Fibroblast of peridontal ligament (primary cell): ENCODE results near the gene PRKCQ.
"Not testable (repeated sequence)": the region's sequence is repeated elsewhere in the genome, so short reads cannot be mapped to it uniquely, and the experiment has no call there.

ENCODE experiments used
- DNase-seq: peaks from one replicate; pipeline ENCODE4 v3.0.0-alpha.2; 2010; ENCODE audit errors: extremely low read depth

The PRKCQ gene

DNA sequence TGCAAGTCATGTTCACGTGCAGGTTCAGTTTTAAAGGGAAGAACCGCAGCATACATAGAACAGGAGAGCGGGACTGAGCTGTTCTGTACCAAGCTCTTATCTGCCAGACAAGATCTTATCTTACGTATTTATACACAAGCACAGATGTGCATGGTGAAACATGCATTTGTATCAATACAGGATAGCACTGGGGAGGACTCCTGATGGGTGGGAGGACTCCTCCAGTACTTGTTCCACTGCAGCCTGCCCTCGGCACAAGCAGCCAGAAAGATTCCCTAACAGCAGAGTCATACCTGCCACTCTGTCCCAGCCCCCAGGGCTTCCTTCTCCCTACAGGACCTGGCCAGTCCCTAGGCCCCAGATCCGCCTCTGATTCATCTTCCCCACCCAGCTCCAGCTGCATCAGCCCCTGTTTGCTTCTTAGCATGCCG, 13.2 kb upstream of the PRKCQ start:
- no peak for DNase-seq

DNA sequence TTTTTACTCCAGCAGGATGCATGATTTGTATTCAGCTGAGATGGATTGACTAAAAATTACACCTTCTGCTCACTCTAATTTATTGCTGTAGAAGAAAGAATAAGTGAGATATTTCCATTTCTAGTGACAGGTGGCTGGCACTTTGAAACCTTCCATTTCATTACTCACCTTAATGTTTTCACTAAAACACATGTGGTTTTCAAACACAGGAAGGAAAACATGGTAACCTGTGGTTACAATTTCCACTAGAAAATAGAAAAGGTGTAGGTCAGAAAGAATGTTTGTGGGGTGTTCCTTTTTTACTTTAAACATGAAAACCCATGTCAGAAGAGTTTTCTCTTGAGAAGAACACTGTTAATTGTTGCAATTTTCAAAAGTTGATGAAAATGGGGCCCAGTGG, 12.0 kb upstream of the PRKCQ start:
- no peak for DNase-seq

DNA sequence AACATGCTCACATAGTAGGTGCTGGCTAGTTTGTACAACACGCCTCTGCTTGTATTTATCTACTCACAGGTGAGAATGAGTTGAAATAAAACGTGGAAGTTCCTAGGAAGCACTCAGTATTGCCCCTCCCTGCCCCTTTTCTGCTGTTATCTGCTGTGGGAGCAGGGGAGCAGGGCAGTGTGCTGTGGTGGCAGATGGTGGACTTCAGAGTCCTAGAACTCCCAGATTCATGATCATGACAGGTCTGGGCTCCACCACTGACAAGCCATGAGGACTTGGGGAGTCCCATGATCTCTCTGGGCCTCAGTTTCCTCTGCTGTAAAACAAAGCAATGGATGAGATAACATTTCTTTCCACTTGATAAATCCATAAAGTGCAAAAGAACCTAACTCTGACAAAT, 11.6 kb upstream of the PRKCQ start:
- no peak for DNase-seq

DNA sequence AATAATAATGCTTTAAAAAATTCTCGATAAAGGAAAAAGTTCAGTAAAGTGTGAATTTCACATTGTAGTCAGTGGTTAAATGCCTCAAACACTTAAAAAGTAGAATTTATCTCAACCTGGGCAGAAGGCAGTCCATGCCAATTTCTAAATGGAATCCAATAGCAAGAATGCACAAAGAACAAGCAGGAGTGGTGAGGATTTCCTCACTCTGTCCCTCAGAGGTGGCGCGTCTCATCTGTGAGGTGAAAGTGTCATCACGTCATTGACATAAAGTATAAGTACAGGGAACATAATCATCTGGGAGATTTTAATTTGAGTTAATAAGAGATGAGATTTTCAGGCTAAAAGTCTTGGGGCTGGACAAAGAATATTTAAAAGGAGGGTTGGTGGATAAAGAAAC, 10.0 kb upstream of the PRKCQ start:
- DNase-seq, result no peak

DNA sequence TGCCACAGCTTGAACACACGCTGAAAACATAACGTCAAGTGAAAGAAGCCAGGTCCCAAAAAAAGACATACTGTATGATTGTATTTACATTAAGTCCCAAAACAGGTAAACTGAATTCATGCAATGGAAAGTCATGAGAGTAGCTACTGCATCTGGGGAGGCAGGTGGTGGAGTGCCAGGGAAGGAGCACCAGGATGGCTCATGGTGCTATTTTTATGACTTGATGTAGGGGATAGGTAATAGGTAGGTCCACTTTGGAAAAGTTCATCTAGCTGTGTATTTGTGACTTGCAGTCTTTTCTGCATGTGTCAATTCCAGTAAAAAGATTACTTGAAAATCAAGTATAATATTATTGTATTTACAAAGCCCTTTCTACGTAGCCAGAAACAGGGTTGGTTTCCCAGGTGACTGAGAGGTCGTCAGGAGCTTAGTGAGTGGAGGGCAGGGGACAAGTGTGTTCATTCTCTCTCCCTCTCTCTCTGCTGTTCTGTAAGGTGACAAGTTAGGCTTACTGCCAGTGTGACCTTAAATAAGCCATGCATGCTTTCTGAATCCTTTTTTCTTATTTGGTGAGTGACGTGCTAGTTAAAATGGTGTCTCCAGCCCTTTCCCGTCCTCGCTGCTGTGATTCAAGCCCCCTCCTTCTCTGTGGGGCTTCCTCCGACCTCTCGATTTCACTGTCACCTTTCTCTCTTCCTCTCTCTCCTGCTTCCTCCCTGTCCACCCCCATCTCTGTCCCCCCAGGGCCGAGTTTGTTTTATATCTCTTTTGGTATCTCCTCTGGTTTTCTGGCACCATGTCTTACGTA, 9.4 kb upstream of the PRKCQ start:
- DNase-seq, result no peak

DNA sequence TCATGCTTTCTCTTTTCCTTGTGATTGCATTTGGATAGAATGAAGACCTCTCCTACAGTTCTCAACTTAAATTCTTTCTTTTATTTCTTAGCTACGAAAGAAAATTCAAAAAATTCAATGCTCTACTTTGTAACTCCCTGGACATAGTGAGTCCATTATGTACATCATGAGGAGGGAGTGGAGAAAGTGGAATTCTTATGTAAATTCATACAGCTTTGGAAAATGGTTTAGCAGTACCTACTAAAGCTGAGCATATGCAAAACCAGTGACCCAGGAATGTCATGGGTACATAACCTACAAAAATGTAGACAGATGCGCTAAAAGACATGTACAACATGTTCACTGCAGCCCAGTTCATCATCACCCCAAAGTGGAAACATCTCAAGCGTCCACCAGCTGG, 8.8 kb upstream of the PRKCQ start:
- no peak for DNase-seq

DNA sequence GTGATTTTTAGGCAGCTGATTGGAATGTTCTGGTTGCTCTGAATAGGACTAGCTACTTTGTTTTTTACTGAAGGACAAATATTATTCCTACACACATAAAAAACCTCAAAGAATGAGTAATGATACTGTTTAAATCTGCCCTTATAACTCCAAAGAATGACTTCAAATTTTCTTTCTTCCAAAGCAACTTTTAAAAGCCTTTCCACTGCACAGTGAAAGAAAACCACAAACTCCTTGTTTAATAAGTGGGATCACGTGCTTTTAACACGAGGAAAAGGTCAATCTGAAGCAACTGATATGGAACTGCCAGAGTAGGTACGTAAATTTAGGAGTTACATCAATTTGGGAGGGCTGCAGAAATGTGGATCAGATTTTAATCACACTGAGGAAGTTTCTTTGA, 8.0 kb upstream of the PRKCQ start:
- no peak for DNase-seq

DNA sequence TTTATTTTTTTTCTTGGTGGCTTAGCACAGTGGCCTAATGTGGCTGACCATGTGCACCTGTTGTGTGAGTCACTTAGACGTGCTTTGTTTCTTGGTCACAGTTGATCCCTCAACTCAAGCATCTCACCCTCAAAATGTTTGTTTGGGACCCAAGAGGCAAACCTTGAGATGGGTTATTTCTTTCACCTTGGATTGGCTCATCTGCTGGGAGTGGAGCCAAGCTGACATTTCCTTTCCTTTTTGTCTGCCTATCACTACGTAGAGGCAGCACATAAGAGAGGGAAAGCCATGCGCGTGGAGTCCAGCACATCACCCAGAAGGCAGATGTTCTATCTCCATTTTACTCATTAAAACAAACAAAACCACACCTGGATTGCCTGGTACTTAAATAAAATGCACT, 6.4 kb upstream of the PRKCQ start:
- DNase-seq, result no peak

DNA sequence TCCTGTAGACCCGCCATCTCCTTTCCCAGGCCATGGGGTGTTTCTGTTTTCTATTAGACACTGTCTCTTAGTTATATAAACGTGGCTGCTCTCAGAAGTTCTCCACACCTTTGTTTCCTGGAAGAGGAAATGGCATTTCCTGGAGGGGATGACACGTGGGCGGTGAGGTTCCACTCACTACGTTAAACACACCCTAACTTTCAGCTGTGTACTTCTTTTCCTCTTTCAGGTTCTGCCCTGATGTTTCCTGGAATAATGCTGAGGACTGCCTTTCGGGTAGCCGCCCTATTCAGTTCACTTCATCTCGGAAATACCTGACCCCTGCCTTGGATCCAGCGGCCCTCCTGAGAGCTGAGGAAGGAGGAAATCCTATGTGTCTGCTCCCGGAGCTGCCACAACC, 3.4 kb upstream of the PRKCQ start:
- DNase-seq, result no peak

DNA sequence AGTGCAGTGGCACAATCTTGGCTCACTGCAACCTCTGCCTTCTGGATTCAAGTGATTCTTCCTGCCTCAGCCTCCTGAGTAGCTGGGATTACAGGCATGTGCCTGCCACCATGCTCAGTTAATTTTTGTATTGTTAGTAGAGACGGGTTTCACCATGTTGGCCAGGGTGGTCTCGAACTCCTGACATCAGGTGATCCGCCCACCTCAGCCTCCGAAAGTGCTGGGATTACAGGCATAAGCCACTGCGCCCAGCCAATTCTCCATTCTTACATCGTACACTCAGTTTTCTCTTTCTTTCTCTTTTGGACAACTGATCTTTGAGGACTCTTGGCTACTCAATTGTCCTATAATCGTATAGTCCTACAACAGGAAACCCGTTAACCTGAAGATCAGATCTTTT, 2.8 kb upstream of the PRKCQ start:
- not testable (repeated sequence) for DNase-seq

DNA sequence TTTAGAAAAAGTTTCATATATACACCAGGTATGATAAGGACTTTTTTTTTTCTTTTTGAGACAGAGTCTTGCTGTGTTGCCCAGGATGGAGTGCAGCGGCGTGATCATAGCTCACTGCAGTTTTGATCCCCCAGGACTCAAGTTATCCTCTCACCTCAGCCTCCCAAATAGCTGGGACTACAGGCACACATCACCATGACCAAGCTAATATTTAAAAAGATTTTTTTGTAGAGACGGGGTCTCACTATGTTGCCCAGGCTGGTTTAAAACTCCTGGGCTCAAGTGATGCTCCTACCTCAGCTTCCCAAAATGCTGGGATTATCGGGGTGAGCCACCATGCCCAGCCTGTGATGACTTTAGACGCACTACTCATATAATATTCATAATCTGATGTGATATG, 2.2 kb upstream of the PRKCQ start:
- no peak for DNase-seq

DNA sequence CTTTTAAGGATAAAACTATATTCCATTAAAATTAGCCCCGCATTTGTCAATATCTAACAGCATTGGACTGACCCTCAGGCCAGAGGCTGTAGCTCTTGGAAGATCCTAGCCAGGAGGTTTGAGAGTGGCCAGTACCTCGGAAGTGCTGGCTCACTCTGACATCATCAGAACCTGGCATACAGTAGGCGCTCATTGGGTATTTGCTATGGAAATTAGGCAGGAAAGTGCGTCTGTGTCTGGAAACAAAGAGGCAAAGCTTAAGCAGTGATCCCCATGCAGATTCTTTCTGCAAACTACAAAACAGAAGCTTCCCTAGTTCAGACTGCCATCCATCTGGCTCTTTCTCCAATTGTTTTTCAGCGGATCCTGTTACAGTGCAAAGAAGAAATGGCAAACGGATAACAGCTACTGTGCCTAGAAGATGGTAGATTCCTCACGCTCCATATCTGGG, 1.7 kb upstream of the PRKCQ start:
- no peak for DNase-seq

DNA sequence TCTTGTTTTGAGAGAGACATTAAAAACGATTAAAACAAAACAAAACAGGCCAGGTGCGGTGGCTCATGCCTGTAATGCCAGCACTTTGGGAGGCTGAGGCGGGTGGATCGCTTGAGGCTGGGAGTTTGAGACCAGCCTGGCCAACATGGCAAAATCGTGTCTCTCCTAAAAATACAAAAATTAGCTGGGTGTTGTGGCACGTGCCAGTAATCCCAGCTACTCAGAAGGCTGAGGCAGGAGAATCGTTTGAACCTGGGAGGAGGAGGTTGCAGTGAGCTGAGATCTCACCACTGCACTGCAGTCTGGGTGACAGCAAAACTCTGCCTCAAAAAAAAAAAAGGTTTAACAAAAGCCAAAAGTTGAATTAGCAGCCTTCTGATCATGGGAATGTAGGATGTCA, 1.1 kb upstream of the PRKCQ start:
- DNase-seq, result not testable (repeated sequence)

DNA sequence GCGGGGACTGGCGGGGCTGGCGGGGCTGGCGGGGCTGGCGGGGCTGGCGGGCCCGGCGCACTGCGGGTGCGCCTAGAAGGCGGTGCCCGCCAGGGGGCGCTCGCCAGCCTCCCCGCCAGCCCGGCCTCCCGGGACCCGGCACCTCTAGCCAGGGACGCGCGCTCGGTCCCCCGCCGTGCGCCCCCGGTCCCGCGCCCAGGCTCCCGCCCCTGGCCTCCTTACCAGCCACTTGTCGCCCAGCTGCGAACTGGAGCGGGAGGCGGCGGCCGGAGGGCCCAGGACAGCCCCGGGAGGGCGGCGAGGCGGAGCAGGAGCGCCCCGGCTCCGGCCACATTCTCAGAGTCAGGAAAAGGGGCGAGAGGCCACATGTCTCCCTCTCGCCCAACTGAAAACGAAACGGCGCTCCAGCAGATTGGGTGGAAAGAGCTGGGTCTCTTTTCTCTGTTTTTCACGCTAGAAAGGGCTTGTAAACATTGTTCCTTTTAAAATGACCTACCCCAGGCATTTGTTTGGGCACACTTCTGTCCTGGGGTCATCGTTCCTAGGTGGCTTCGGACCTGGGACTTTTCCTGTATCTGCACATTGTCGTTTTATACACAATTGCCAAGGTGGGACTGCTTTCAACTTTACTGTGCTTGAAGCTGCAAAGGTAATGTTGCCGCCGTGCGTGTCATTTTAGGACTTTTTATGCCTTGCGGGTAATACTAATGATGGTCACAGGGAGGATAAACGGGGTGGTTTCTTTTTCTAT, 378 bp upstream of the PRKCQ start:
- peak; percentile 5 for DNase-seq

DNA sequence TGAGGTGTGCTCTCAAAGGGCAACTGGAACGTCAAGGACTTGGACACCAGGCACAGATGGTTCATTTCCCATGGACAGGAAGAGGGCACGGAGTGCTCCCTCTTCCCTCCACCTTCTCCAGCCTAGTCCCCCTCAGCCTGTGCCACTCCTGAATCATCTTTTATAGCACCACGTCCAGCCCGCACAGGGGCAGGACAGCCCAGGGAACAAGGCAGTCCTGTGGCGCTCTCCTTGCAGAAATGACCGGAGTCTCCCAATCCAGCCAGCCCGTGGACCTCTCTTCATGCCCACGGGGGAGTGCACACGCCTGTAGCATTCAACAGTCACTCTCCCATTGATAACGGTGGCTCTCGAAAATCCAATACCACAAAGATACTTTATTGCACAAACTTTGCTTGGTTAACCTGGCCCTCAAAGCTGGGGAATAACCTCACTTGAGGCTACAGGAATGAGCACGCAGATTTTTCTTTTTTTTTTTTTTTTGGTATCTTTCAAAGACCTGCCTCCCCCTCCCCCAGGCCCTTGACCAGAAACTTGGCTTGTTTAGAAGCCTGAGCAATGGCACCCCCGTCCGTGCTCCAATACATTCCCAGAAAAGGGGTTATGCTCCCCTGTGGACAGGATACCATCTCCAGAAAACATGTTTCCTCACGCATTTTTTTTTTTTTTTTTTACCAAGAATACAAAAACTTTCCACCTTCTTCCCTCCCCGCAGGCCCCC, 733 bp downstream of the PRKCQ start:
- no peak for DNase-seq

DNA sequence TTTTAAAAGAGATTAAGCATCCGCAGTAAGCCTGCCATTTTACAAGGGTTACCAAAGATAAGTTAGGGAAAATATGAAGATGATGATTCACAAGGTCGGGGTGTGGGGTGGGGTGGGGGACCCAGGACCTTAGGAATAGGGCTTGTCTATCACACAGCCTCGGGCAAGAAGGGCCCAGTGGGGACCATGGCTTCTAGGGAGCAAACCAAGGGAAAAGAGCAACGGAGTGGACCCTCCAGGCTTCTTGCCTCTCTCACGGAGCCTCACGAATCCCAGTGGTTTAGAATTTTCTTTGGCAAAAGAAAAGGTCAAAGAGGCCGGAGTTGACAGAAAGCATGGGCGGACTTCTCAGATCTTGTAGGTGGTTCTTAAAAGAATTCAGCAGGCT, 1.3 kb downstream of the PRKCQ start:
- DNase-seq, result no peak

DNA sequence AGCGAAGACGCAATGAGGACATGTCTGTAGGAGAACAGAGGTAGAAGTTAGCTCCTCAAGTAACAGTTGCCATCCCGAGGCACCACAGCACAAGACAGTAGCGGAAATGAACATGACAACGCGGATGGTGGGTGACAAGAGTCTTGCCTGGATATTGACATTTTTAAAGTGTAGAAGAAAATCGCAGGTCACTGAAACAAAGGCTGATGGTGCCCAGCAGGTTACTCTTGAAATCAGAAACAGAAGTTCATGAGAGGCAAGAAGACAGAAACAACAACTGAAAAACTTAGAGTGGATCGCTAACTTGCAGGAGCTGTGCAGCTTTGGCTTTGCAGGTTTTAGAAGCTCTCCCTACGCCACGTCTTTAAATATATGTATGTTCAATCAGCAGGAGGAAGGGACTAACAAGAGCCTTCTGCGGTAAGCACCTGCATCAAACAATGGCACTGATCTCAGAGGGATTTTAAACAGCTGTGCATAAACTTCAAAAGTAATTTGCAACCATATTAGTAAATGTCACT, 1.8 kb downstream of the PRKCQ start:
- DNase-seq, result no peak

DNA sequence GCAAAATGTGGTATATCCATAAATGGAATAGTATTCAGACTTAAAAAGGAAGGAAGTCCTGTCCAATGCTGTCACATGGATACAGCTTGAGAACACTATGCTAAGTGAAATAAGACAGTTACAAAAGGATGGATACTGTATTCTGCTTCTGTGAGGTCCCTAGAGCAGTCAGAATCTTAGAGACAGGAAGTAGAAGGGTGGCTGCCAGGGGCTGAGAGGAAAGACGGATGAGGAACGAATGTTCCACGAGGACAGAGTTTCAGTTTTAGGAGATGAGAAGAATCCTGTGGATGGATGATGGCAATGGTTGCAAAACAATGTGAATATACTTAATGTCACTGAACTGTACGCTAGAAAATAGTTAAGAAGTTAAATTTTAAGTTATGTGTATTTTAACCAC, 3.8 kb downstream of the PRKCQ start:
- no peak for DNase-seq

DNA sequence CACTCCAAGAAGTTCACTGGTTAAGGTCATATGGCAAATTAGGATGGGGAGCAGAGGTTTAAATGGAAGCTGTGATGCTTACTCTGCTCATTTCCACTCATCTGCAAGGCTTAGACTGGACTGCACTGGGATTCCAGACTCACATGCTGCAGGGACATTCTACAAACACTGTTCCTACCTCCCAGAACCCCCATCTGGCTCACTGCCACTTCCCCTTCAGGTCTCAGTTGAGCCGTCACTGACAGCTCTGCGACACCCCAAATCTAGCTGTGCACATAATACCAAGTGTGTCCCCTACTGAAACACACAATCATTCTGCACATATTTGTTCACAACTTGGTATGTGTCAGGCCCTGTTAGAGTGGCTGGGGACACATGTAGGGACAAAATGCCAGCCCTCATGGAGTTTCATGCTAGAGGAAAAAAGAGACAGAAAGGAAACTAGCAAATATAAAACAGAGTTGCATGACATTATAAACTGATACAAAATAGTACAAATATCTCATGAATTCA, 5.4 kb downstream of the PRKCQ start:
- no peak for DNase-seq

DNA sequence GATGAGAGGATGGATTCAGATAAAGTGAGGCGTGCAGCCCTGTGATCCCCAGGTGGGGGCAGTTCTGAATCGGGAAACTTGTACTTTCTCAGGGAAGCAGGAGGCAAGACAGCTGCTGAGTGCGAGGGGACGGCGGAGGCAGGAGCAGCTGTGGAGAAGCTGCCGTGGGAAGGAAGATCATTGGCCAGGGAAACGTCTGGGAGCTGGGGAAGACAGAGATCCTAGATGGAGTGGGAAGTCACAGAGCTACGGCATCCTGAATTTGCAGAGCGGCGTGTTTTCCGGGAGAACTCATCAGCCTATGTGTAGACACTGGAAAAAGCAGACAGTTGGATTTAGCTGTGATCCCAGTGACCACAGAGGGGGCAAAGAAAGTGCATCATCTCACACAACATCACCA, 9.2 kb downstream of the PRKCQ start:
- no peak for DNase-seq

DNA sequence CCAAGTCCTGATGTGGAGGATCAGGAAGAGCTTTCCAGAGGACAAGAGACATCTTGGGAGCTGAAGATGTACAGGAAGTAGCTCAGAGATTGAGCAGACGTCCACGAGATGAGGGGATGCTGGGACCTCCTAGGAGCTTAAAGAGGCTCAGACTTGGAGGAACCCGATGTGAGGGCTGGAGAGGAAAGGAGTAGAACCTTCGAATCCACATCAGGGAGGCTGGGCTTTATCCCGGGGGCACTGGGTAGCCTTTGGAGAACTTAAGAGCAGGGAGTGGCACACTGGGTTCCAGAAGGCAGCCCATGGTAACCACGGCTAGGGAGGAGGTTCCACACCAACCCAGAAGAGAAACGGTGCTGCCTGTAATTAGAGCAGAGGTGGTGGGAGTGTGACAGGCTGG, 10.8 kb downstream of the PRKCQ start:
- DNase-seq, result no peak

DNA sequence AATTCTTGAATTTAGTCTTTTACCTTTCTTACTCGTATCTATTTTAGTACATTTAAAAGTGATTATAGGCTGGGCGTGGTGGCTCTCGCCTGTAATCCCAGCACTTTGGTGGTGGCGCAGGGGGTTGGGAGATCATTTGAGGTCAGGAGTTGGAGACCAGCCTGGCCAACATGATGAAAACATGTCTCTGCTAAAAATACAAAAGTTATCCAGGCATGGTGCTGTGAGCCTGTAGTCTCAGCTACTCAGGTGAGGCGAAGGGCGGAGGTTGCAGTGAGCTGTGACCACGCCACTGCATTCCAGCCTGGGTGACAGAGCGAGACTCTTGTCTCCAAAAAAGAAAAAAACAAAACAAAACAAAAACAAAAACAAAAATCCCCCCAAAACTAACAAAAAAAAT, 12.2 kb downstream of the PRKCQ start:
- DNase-seq, result no peak
